ENCODE measurements around the gene TOE1.
"Not testable (repeated sequence)": the region's sequence is repeated elsewhere in the genome, so short reads cannot be mapped to it uniquely, and the experiment has no call there.

TOE1 gene

DNA sequence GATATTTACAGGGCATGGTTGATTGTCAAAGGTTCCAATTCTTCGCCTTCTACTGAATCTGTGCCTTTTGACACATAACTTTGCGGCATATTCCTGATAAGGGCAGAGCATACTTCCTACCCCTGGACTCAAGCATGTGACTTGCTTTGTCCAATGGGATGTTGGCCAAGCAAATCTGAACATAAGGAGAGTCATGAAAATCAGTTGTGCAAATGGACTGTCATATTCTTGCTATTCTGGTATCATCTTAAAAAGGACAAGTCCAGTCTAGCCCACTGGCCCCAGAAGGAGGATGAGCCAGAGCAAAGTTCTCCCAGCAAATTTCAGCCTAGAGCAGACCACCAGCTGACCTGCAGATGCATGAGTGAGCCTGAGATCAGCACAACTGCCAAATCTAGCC lies 41.3 kb downstream of the TOE1 start:
- no peak for DNase-seq

GRCh38 chr1:45383191-45383590 lies 43.2 kb downstream of the TOE1 start:
- H3K27ac Mint-ChIP-seq = no peak overlapping the region

More for the DNA sequence above, 41.3 kb downstream of the TOE1 start:
- no peaks in the 10 kb centered on the region for H3K27me3 Mint-ChIP-seq
- H3K4me1 Mint-ChIP-seq (ENCODE audit: low read depth in 2 of 2) = no peaks in the 10 kb centered on the region
- H3K9me3 Mint-ChIP-seq = no peaks in the 10 kb centered on the region
- no peak overlapping the region for H3K4me3 Mint-ChIP-seq
- no peak for ATAC-seq (replicated peaks)
- H3K36me3 Mint-ChIP-seq (ENCODE audit: insufficient read depth) = no peaks in the 10 kb centered on the region
- H3K27ac Mint-ChIP-seq = no peak overlapping the region

GRCh38 chr1:45384213-45384612 lies 44.2 kb downstream of the TOE1 start:
- not testable (repeated sequence) for H3K9me3 Mint-ChIP-seq; H3K36me3 Mint-ChIP-seq (ENCODE audit: insufficient read depth); H3K27ac Mint-ChIP-seq; ATAC-seq (replicated peaks); H3K4me1 Mint-ChIP-seq (ENCODE audit: low read depth in 2 of 2); H3K27me3 Mint-ChIP-seq; H3K4me3 Mint-ChIP-seq; DNase-seq

More at GRCh38 chr1:45383191-45383590, 43.2 kb downstream of the TOE1 start:
- no peaks in the 10 kb centered on the region for H3K4me1 Mint-ChIP-seq (ENCODE audit: low read depth in 2 of 2)
- H3K36me3 Mint-ChIP-seq (ENCODE audit: insufficient read depth) = no peaks in the 10 kb centered on the region
- no peak overlapping the region for H3K4me3 Mint-ChIP-seq
- DNase-seq (no peak), ATAC-seq (replicated peaks) (no peak)
- no peaks in the 10 kb centered on the region for H3K27me3 Mint-ChIP-seq
- H3K9me3 Mint-ChIP-seq = no peaks in the 10 kb centered on the region

GRCh38 chr1:45385302-45385701 lies 45.3 kb downstream of the TOE1 start:
- Mint-ChIP-seq H3K36me3 (ENCODE audit: insufficient read depth) (peaks cover 4% of the 10 kb centered on the region), H3K27me3 (no peaks in the 10 kb centered on the region), H3K4me1 (ENCODE audit: low read depth in 2 of 2) (no peaks in the 10 kb centered on the region), H3K4me3 (no peak overlapping the region), H3K27ac (no peak overlapping the region), H3K9me3 (no peaks in the 10 kb centered on the region)
- ATAC-seq (replicated peaks) (no peak), DNase-seq (no peak)

- Mint-ChIP-seq H3K4me1 (ENCODE audit: low read depth in 2 of 2) (no peaks in the 10 kb centered on the region), H3K27me3 (no peaks in the 10 kb centered on the region), H3K27ac (no peak overlapping the region), H3K36me3 (ENCODE audit: insufficient read depth) (peaks cover 4% of the 10 kb centered on the region), H3K9me3 (no peaks in the 10 kb centered on the region), H3K4me3 (no peak overlapping the region)
- ATAC-seq (replicated peaks) (no peak), DNase-seq (no peak)
Measured at GRCh38 chr1:45386219-45386618, 46.2 kb downstream of the TOE1 start.

Measured in effector memory CD8-positive, alpha-beta T cell (primary cell).